AG09319 (cell line): Measurements from ENCODE around the gene HMGN2.
"Not testable (repeated sequence)": the region's sequence is repeated elsewhere in the genome, so short reads cannot be mapped to it uniquely, and the experiment has no call there.

Experiments
- DNase-seq: peaks from one replicate; pipeline ENCODE4 v3.0.0-alpha.2; 2010; ENCODE audit warnings: low read depth; ENCODE audit errors: extremely low read depth
- CTCF ChIP-seq: IDR thresholded peaks from 2 replicates; pipeline ENCODE4 v1.5.1; 2011; ENCODE audit warnings: low read depth, mild to moderate bottlenecking, inconsistent platforms, low read length, moderate library complexity

The HMGN2 gene

GRCh38 chr1:26493938-26494337, 21.7 kb downstream of the HMGN2 start:
- TF ChIP-seq CTCF = no peak
- no peak for DNase-seq

- DNase-seq = no peak
- TF ChIP-seq CTCF = no peak
Observed at GRCh38 chr1:26496861-26497260, 24.6 kb downstream of the HMGN2 start.

GRCh38 chr1:26498894-26499293, 26.7 kb downstream of the HMGN2 start:
- TF ChIP-seq CTCF = no peak
- DNase-seq = no peak

- DNase-seq = peak; percentile 44
- TF ChIP-seq CTCF = no peak
Observed at GRCh38 chr1:26500488-26501175, 28.4 kb downstream of the HMGN2 start.

- DNase-seq = not testable (repeated sequence)
Observed at GRCh38 chr1:26510711-26511110, 38.5 kb downstream of the HMGN2 start.

GRCh38 chr1:26515836-26516235, 43.6 kb downstream of the HMGN2 start:
- DNase-seq = not testable (repeated sequence)

- no peak for TF ChIP-seq CTCF
- no peak for DNase-seq
Observed at GRCh38 chr1:26516987-26517765, 44.9 kb downstream of the HMGN2 start.

GRCh38 chr1:26517766-26518049, 45.5 kb downstream of the HMGN2 start:
- no peak for TF ChIP-seq CTCF
- DNase-seq = no peak
